Measurements from ENCODE around the gene SARS1. TPM values are rescaled to one million over a fixed set of nuclear protein-coding genes. Genes with fewer than 3 reads are reported as not detected.
A peak's percentile ranks its signal among the peaks of the same experiment; 100 is the strongest.
"Not testable (repeated sequence)": the region's sequence is repeated elsewhere in the genome, so short reads cannot be mapped to it uniquely, and the experiment has no call there.

Gene SARS1
- total RNA-seq, 4 donors from 2014 or later: 164 to 264 (median 200) TPM

- peak; percentile 53 to 54 for DNase-seq
- intact Hi-C loops (cut with DNase I): no loop called here
- H3K4me1 ChIP-seq: peaks cover 18 to 29% of the 10 kb centered on the region in 2 donors
- TF ChIP-seq CTCF (IDR thresholded peaks at IDR 0.05): no peak
- TF ChIP-seq POLR2A (IDR thresholded peaks at IDR 0.05): no peak
- 51 to 68% methylated on average over 10 of the region's 10 CpGs for WGBS, 2 donors
- H3K4me3 ChIP-seq (replicated peaks in 1 of 3): no peak overlapping the region
- H3K27me3 ChIP-seq: no peaks in the 10 kb centered on the region
- H3K9me3 ChIP-seq: no peaks in the 10 kb centered on the region
- no peaks in the 10 kb centered on the region for H3K36me3 ChIP-seq
- H3K27ac ChIP-seq: peak overlapping the region; percentile 4 to 73 (median 72)
Measured at GRCh38 chr1:109171646-109172045, 42.1 kb upstream of the SARS1 start.

- H3K27me3 ChIP-seq; intact Hi-C loops (cut with DNase I); H3K4me3 ChIP-seq (replicated peaks in 1 of 3); H3K9me3 ChIP-seq; H3K36me3 ChIP-seq: not testable (repeated sequence)
- peak; percentile 23 to 26 for DNase-seq
- H3K27ac ChIP-seq: peak overlapping the region; percentile 71 to 88 (median 88)
- 18 to 35% methylated on average over 1 of the region's 1 CpG for WGBS, 2 donors
- peaks cover 18 to 36% of the 10 kb centered on the region in 2 donors for H3K4me1 ChIP-seq
Measured at GRCh38 chr1:109176349-109176748, 37.4 kb upstream of the SARS1 start.

- H3K36me3 ChIP-seq; H3K4me3 ChIP-seq (replicated peaks in 1 of 3); H3K9me3 ChIP-seq; DNase-seq; H3K27me3 ChIP-seq; intact Hi-C loops (cut with DNase I): not testable (repeated sequence)
- 60 to 63% methylated on average over 3 of the region's 3 CpGs for WGBS, 2 donors
- Histone ChIP-seq H3K4me1 (peaks cover 8 to 38% of the 10 kb centered on the region in 2 donors), H3K27ac (peak overlapping the region in 2 of 3 donors; percentile 46 to 53)
Measured at GRCh38 chr1:109180715-109181084, 33.0 kb upstream of the SARS1 start.

DNA sequence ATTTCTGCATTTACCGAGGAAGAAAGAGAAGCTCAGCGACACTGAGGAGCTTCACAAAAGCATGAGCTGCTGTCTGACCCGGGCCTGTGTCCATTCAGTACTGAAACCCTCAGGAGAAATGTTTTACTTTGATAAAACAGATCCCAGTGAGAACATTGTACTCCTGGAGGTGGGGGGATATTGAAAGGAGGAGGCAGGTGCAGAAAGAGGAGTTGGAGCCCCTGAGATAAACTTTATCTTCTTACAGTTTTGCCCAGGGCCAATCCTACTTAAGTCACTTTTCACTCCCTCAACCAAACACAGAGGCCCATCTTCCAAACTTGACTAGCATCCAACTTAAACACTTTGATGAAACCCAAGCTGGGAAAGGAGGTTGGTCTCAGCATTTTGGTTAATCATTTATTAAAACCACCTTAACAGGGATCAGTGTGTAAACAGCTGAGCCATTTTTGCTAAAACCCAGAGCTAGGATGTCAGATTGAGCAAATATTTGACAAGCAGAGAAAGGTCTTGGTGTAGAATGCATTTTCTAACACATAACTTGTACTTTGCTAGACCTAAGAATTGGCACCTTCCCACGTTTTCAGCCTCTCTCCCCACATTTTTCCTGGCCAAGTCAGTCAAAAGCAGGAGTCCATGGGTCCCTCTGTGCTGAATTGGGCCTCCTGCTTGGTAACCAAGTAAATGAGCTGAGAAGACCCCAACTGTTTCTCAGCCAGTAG is 32.5 kb upstream of the SARS1 start:
- intact Hi-C loops (cut with DNase I): no loop called here

GRCh38 chr1:109181807-109182163 is 31.9 kb upstream of the SARS1 start:
- DNase-seq: no peak
- no peak overlapping the region for H3K4me3 ChIP-seq (replicated peaks in 1 of 3)
- no peaks in the 10 kb centered on the region for H3K9me3 ChIP-seq
- H3K27ac ChIP-seq: peak overlapping the region in 2 of 3 donors; percentile 46 to 53
- TF ChIP-seq CTCF (IDR thresholded peaks at IDR 0.05) (no peak), POLR2A (IDR thresholded peaks at IDR 0.05) (no peak)
- no peaks in the 10 kb centered on the region for H3K27me3 ChIP-seq
- H3K36me3 ChIP-seq: no peaks in the 10 kb centered on the region
- WGBS, 2 donors: 65 to 69% methylated on average over 4 of the region's 4 CpGs
- intact Hi-C loops (cut with DNase I): no loop called here
- peaks cover 13 to 43% of the 10 kb centered on the region in 2 donors for H3K4me1 ChIP-seq

More for the DNA sequence above, 32.5 kb upstream of the SARS1 start:
- H3K4me3 ChIP-seq (replicated peaks in 1 of 3): no peak overlapping the region
- no peaks in the 10 kb centered on the region for H3K9me3 ChIP-seq
- H3K27ac ChIP-seq: peak overlapping the region; percentile 8 to 53 (median 46)
- DNase-seq: no peak
- no peaks in the 10 kb centered on the region for H3K36me3 ChIP-seq
- WGBS, 2 donors: 40% methylated on average over 4 of the region's 4 CpGs
- no peaks in the 10 kb centered on the region for H3K27me3 ChIP-seq
- TF ChIP-seq POLR2A (IDR thresholded peaks at IDR 0.05): no peak
- TF ChIP-seq CTCF (IDR thresholded peaks at IDR 0.05): no peak
- peaks cover 8 to 38% of the 10 kb centered on the region in 2 donors for H3K4me1 ChIP-seq

GRCh38 chr1:109183058-109183738 is 30.5 kb upstream of the SARS1 start:
- no peaks in the 10 kb centered on the region for H3K36me3 ChIP-seq
- H3K4me1 ChIP-seq: peaks cover 13 to 41% of the 10 kb centered on the region in 2 donors
- 90 to 91% methylated on average over 3 of the region's 3 CpGs for WGBS, 2 donors
- intact Hi-C loops (cut with DNase I): no loop called here
- no peaks in the 10 kb centered on the region for H3K27me3 ChIP-seq
- no peak overlapping the region for H3K4me3 ChIP-seq (replicated peaks in 1 of 3)
- TF ChIP-seq POLR2A (IDR thresholded peaks at IDR 0.05) (no peak), CTCF (IDR thresholded peaks at IDR 0.05) (no peak)
- no peak overlapping the region for H3K27ac ChIP-seq
- DNase-seq: no peak
- no peaks in the 10 kb centered on the region for H3K9me3 ChIP-seq

Measured in thyroid gland (tissue), 4 donors.